H1 (cell line): ENCODE data around the gene RFLNA. TPM values are rescaled to one million over a fixed set of nuclear protein-coding genes. Genes with fewer than 3 reads are reported as not detected.

ENCODE experiments used
- CTCF ChIP-seq, 3 experiments: IDR thresholded peaks; 1 replicate in 2 of 3; 2 replicates in 1 of 3; pipeline versions ENCODE4 v1.5.1 to v1.6.1; 2011; ENCODE audit warnings: low read length in 3 of 3, mild to moderate bottlenecking in 3 of 3, inconsistent platforms in 2 of 3, low read depth in 1 of 3, moderate library complexity in 1 of 3; ENCODE audit not compliant: insufficient read depth in 1 of 3; ENCODE audit errors: control extremely low read depth in 1 of 3
- polyA plus RNA-seq, 7 experiments: library from polyadenylated mRNA; depleted of rRNA in 3 of 7; stranded (reverse) in 5 of 7; unstranded in 2 of 7; fragments of >200 nt in 5 of 7; fragments of 200-250 nt in 2 of 7; gene quantifications; 1 replicate in 5 of 7; 2 replicates in 1 of 7; 4 replicates in 1 of 7; pipeline versions ENCODE4 v1.2.1 to v1.2.3, GENCODE V29; 2011 to 2013; ENCODE audit warnings: missing spikeins in 2 of 7, mixed read lengths in 2 of 7
- total RNA-seq: library from RNA; stranded (reverse); fragmentation: NEBNext Ultra II Directional; extraction: Animal tissue kit (Norgen Biotek cat#: 25700); gene quantifications from 2 replicates; pipeline ENCODE4 v1.2.1, GENCODE V29; 2021

RFLNA gene
- total and polyA plus RNA-seq, 2 of the 8 experiments (the other 6 are each of a cell fraction or from before 2014, with no cell fraction given), result 6.4 to 6.6 TPM

DNA sequence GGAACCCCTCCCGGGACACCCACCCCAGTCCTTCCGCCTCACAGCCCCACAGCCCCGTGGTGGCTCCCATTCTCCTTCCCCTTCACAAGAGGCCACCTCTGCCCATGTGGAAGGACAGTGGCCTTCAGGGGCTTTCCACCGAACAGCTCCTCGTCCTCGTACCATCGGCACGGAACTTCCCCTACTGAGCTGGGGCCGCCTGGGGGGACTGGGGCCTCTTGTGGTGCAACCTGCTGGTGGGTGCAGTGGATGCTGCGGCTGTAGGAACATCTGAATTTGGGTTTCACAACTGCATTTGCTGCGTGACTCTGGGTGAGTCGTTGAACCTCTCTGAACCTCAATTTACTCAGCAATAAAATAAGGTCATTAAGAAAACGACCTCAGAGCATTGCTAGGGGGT is 50.9 kb downstream of the RFLNA start (continued):
- TF ChIP-seq CTCF (IDR thresholded peaks at IDR 0.05; ENCODE audit: control extremely low read depth in 1 of 3, insufficient read depth in 1 of 3, low read depth in 1 of 3, low read length in 3 of 3), result no peak
